ENCODE results near the gene TBC1D22A. TPM values are rescaled to one million over a fixed set of nuclear protein-coding genes. Genes with fewer than 3 reads are reported as not detected.

The TBC1D22A gene
- total and polyA plus RNA-seq, 8 donors, result 13.3 to 53.1 (median 21.5) TPM

GRCh38 chr22:47210112-47210657, 447.7 kb downstream of the TBC1D22A start:
- intact Hi-C loops (cut with DNase I; ENCODE audit: low total_unique reads), result no loop called here
- Histone ChIP-seq H3K4me3 (no peak overlapping the region), H3K4me1 (no peaks in the 10 kb centered on the region), H3K27me3 (peaks cover 0 to 35% (median 0%) of the 10 kb centered on the region in 3 donors), H3K27ac (no peak overlapping the region), H3K9me3 (no peaks in the 10 kb centered on the region), H3K36me3 (no peaks in the 10 kb centered on the region)
- peak in 1 of 2 donors; percentile 11 for DNase-seq
- no peak for TF ChIP-seq POLR2A (IDR thresholded peaks at IDR 0.05)
- TF ChIP-seq POLR2AphosphoS5 (IDR thresholded peaks at IDR 0.05), result no peak
- no peak for TF ChIP-seq CTCF (IDR thresholded peaks at IDR 0.05)
- TF ChIP-seq EP300 (IDR thresholded peaks at IDR 0.05), result no peak
- WGBS, 5 donors, result 93 to 95% (median 94%) methylated on average over 19 of the region's 19 CpGs

- no peak for TF ChIP-seq POLR2AphosphoS5 (IDR thresholded peaks at IDR 0.05)
- TF ChIP-seq EP300 (IDR thresholded peaks at IDR 0.05), result no peak
- no peak for TF ChIP-seq POLR2A (IDR thresholded peaks at IDR 0.05)
- TF ChIP-seq CTCF (IDR thresholded peaks at IDR 0.05), result no peak
- Histone ChIP-seq H3K36me3 (no peaks in the 10 kb centered on the region), H3K4me1 (no peaks in the 10 kb centered on the region), H3K27ac (no peak overlapping the region), H3K9me3 (no peaks in the 10 kb centered on the region), H3K4me3 (no peak overlapping the region), H3K27me3 (peaks cover 0 to 30% (median 0%) of the 10 kb centered on the region in 3 donors)
- 84 to 92% (median 87%) methylated on average over 9 of the region's 9 CpGs for WGBS, 5 donors
- DNase-seq, result peak in 1 of 2 donors; percentile 8
- intact Hi-C loops (cut with DNase I; ENCODE audit: low total_unique reads), result no loop called here
These were observed 448.2 kb downstream of the TBC1D22A start for GRCh38 chr22:47210686-47211085.

GRCh38 chr22:47213571-47214230, 451.3 kb downstream of the TBC1D22A start:
- H3K9me3 ChIP-seq, result no peaks in the 10 kb centered on the region
- peaks cover 0 to 8% (median 0%) of the 10 kb centered on the region in 3 donors for H3K27me3 ChIP-seq
- DNase-seq, result peak in 1 of 2 donors; percentile 28
- no peak overlapping the region for H3K4me3 ChIP-seq
- intact Hi-C loops (cut with DNase I; ENCODE audit: low total_unique reads), result no loop called here
- H3K36me3 ChIP-seq, result no peaks in the 10 kb centered on the region
- no peaks in the 10 kb centered on the region for H3K4me1 ChIP-seq
- TF ChIP-seq CTCF (IDR thresholded peaks at IDR 0.05) (peak in 5 of 7 experiments; percentile 30 to 62 (median 34)), EP300 (IDR thresholded peaks at IDR 0.05) (no peak)
- no peak overlapping the region for H3K27ac ChIP-seq
- 60 to 80% (median 74%) methylated on average over 16 of the region's 16 CpGs for WGBS, 5 donors

- intact Hi-C loops (cut with DNase I; ENCODE audit: low total_unique reads), result no loop called here
- Histone ChIP-seq H3K27ac (no peak overlapping the region), H3K4me1 (no peaks in the 10 kb centered on the region), H3K9me3 (no peaks in the 10 kb centered on the region), H3K4me3 (no peak overlapping the region), H3K36me3 (no peaks in the 10 kb centered on the region), H3K27me3 (no peaks in the 10 kb centered on the region)
- peak in 1 of 2 donors; percentile 5 for DNase-seq
- TF ChIP-seq POLR2A (IDR thresholded peaks at IDR 0.05) (no peak), CTCF (IDR thresholded peaks at IDR 0.05) (no peak), EP300 (IDR thresholded peaks at IDR 0.05) (no peak), POLR2AphosphoS5 (IDR thresholded peaks at IDR 0.05) (no peak)
- WGBS, 5 donors, result 71 to 83% (median 79%) methylated on average over 5 of the region's 5 CpGs
These were observed 453.4 kb downstream of the TBC1D22A start for GRCh38 chr22:47215851-47216250.
